GM18499 (cell line): Measurements from ENCODE around the gene SRPRB.
"Not testable (repeated sequence)": the region's sequence is repeated elsewhere in the genome, so short reads cannot be mapped to it uniquely, and the experiment has no call there.

Experiments used
- ATAC-seq: cut with Tn5 transposase; IDR thresholded peaks from one replicate; pipeline ENCODE4 v1.9.1; 2021; ENCODE audit warnings: moderate number of reproducible peaks; ENCODE audit not compliant: insufficient read depth, unreplicated experiment

Gene SRPRB

GRCh38 chr3:133777807-133778568 lies 27.6 kb upstream of the SRPRB start:
- ATAC-seq = no peak

GRCh38 chr3:133779626-133780203 lies 25.9 kb upstream of the SRPRB start:
- ATAC-seq = no peak

GRCh38 chr3:133780756-133781155 lies 24.9 kb upstream of the SRPRB start:
- ATAC-seq = not testable (repeated sequence)

DNA sequence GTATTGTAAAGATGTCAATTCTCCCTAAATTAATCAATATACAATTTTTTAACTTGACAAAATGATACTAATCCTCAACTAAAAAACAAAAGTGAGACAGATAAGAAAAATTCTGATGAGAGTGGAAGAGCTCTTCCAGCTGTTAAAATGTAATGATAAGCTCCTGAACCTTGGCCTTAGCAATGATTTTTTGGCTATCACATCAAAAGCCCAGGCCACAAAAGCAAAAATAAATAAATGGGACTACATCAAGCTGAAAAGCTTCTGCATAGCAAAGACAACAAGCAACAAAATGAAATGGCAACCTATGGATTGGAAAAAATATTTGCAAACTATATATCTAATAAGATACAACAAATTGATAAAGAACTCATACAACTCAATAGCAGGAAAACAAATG lies 24.0 kb upstream of the SRPRB start:
- ATAC-seq = no peak

- ATAC-seq = no peak
Measured at GRCh38 chr3:133782454-133782853, 23.2 kb upstream of the SRPRB start.

DNA sequence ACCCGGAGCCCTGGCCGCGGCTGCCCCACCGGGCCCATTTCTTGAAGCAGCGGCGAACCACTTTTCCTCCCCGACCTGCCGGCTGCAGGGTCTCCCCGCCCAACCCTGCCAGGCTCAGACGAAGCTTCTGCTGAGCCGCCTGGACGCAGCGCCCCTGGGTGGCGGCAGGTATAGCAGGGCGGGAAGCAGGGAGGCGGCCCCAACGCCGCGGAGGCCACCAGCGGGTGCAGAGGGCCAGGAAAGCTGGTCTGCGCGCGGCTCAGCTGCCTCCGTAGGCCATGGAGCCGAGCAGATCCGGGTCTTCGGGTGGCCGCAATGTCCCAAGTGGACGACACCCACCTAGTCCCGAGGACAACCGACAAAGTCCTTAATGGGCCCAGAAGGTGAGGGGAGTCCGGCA lies 21.9 kb upstream of the SRPRB start:
- ATAC-seq = no peak

- ATAC-seq = no peak
Measured at GRCh38 chr3:133788024-133788423, 17.6 kb upstream of the SRPRB start.

- no peak for ATAC-seq
Measured at GRCh38 chr3:133792171-133792763, 13.3 kb upstream of the SRPRB start.

- no peak for ATAC-seq
Measured at GRCh38 chr3:133797396-133798105, 8.1 kb upstream of the SRPRB start.

DNA sequence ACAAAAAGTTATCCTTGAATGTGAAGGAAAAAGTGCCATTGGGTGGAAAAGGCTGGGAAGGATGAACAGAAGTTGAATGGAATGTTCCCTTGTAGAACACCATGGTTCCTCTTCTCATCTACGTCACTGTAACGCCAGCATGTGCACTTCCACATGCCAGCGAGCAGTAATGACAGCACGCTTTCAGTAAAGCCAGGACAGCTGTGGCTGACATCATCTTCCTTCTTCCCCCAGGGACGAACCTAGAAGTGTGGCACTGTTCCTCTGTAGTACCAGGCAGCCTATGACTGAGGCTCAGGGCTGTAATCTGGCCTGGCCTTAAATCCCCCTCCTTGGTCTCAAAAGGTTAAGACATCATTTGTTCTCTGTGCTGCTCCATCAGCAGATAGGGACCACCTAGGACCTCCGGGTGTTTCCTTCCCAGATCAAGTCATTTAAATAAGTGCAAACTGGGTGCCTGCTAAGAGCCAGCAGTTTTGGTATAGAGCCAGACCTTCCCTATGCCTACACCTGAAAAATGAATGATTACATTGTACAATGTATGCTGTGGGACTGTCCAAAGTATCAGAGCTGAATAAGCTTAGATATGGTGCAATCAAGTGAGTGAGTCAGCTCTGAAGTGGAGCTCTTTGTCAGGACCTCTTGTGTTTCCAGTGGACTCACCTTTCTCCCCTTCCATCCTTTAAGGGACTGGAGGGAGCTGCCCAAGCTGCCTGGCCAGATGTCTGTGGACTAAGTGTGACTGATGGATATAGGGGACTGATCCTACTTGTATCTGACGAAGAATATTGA lies 5.6 kb upstream of the SRPRB start:
- ATAC-seq = no peak

GRCh38 chr3:133803469-133803868 lies 2.1 kb upstream of the SRPRB start:
- ATAC-seq = no peak

DNA sequence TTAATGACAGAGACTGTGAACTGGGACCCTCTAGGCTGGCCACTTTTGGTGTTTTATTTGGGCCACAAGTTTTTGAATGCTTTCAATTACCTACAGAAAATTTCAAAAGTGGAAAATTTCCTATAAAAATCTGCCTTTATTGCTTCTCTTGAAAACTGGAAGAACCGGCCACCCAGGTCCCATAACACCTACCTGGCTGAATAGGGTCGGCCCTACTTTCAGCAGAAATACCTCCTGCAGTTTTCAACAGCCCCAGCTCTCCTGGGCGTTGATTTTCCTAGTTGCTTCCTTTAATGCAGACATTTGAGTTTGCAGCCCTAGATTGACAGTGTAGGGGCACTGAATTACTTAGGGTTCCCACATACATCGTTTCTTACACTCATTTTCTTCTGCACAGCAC lies 719 bp upstream of the SRPRB start:
- no peak for ATAC-seq

GRCh38 chr3:133805384-133805701 lies 272 bp upstream of the SRPRB start:
- ATAC-seq = no peak

GRCh38 chr3:133812872-133813271 lies 7.3 kb downstream of the SRPRB start:
- ATAC-seq = no peak

GRCh38 chr3:133815386-133815785 lies 9.8 kb downstream of the SRPRB start:
- no peak for ATAC-seq

GRCh38 chr3:133820129-133820528 lies 14.5 kb downstream of the SRPRB start:
- ATAC-seq = no peak

DNA sequence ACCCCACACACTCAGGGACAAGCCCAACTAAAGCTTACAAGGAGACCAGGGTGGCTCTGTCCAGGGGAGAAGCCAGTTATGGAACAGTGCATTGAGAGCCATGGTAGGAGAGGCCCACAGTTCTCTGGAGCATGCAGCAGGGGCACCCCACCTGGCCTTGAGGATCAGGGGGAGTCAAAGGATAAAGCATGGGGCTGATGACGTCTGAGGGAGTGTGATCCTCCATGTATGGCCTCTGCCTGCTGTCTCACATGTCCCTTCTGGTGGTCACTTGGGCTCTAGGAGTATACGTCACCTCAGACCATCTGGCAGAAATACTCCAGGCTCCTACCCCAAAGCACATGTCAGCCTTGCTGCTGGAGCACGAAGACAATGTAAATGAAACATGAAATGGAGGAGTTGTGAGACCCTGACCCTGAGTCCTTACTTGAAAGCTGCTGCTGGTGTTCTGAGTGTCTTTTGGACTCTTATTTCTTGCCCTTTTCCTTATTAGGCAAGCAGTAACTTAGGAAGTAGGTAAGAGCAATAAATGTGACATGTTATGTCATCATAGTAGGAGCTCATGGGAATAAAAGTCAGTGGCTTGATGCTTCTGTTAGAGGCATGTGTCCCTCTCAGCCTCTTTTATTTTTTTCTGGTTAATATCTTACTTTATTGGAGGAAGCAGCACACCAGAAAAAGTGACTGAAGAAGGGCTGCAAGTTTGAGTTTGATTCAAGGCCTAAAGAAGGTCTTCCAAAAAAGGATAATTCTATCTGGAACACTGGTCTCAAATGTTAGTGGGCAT lies 15.5 kb downstream of the SRPRB start:
- ATAC-seq = no peak

GRCh38 chr3:133821767-133822638 lies 16.4 kb downstream of the SRPRB start:
- no peak for ATAC-seq

DNA sequence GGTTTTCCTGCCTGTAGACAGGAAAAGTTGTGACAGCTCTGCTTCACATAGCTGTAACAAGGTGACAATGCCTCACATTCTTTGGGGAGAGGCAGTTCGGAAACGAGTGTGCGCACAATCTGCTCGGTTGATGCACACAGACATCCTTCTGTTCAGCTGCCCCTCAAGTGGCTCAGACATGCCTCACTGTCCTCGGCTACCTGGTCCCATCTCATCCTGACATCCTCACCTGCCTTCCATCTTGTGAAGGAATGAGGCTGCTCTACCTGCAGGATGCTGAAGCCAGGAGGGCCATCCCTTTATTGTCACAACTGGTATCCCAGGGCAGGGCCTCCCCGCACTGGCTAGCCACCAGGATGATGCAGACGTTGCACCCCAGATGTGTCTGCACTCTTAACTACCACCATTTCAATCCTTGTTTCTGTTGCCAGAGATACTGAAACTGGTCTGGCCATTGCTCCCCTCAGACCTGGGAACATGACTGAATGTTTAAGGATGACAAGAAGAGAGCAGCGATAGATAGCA lies 19.4 kb downstream of the SRPRB start:
- ATAC-seq = no peak
